H1 (cell line): ENCODE data around the gene PASK. TPM values are rescaled to one million over a fixed set of nuclear protein-coding genes. Genes with fewer than 3 reads are reported as not detected.

Experiments
- HDAC6 ChIP-seq: IDR thresholded peaks from one replicate; pipeline ENCODE4 v1.7.1; 2012; ENCODE audit warnings: low read depth, mild to moderate bottlenecking, inconsistent platforms, low read length, moderate library complexity
- JUND ChIP-seq: IDR thresholded peaks from 2 replicates; pipeline ENCODE4 v1.6.1; 2011; ENCODE audit warnings: mild to moderate bottlenecking, improper control_type of control experiment, low read length
- NRF1 ChIP-seq: IDR thresholded peaks from 2 replicates; pipeline ENCODE4 v1.6.1; 2011; ENCODE audit warnings: mild to moderate bottlenecking, low read depth, low read length, improper control_type of control experiment
- POLR2AphosphoS5 ChIP-seq: IDR thresholded peaks from 2 replicates; pipeline ENCODE4 v1.6.1; 2011; ENCODE audit warnings: low read depth, low read length
- RBBP5 ChIP-seq: IDR thresholded peaks from 2 replicates; pipeline ENCODE4 v1.7.1; 2012; ENCODE audit warnings: low read depth, mild to moderate bottlenecking, inconsistent platforms, low read length, moderate library complexity, borderline replicate concordance
- TBP ChIP-seq: IDR thresholded peaks from 2 replicates; pipeline ENCODE4 v1.6.1; 2011; ENCODE audit warnings: low read depth, low read length, improper control_type of control experiment
- polyA plus RNA-seq, 7 experiments: library from polyadenylated mRNA; depleted of rRNA in 3 of 7; stranded (reverse) in 5 of 7; unstranded in 2 of 7; fragments of >200 nt in 5 of 7; fragments of 200-250 nt in 2 of 7; gene quantifications; 1 replicate in 5 of 7; 2 replicates in 1 of 7; 4 replicates in 1 of 7; pipeline versions ENCODE4 v1.2.1 to v1.2.3, GENCODE V29; 2011 to 2013; ENCODE audit warnings: missing spikeins in 2 of 7, mixed read lengths in 2 of 7
- total RNA-seq: library from RNA; stranded (reverse); fragmentation: NEBNext Ultra II Directional; extraction: Animal tissue kit (Norgen Biotek cat#: 25700); gene quantifications from 2 replicates; pipeline ENCODE4 v1.2.1, GENCODE V29; 2021
- TF ChIP-seq, protein P1 (sequence below): fragments of 300-600 bp; sonication (generic); IDR thresholded peaks from 2 replicates; pipeline ENCODE4 v1.7.1; 2012; ENCODE audit warnings: low read length, moderate library complexity, mild to moderate bottlenecking, inconsistent platforms; ENCODE audit not compliant: insufficient replicate concordance
- TF ChIP-seq, protein P2 (sequence below): IDR thresholded peaks from 2 replicates; pipeline ENCODE4 v1.6.1; 2011; ENCODE audit warnings: low read depth, mild to moderate bottlenecking, low read length; ENCODE audit not compliant: insufficient read depth
- TF ChIP-seq, protein P3 (sequence below): IDR thresholded peaks from 2 replicates; pipeline ENCODE4 v1.6.1; 2011; ENCODE audit warnings: low read length, improper control_type of control experiment

Gene PASK
- total and polyA plus RNA-seq, 2 of the 8 experiments (the other 6 are each of a cell fraction or from before 2014, with no cell fraction given): 20.5 to 66.1 TPM

DNA sequence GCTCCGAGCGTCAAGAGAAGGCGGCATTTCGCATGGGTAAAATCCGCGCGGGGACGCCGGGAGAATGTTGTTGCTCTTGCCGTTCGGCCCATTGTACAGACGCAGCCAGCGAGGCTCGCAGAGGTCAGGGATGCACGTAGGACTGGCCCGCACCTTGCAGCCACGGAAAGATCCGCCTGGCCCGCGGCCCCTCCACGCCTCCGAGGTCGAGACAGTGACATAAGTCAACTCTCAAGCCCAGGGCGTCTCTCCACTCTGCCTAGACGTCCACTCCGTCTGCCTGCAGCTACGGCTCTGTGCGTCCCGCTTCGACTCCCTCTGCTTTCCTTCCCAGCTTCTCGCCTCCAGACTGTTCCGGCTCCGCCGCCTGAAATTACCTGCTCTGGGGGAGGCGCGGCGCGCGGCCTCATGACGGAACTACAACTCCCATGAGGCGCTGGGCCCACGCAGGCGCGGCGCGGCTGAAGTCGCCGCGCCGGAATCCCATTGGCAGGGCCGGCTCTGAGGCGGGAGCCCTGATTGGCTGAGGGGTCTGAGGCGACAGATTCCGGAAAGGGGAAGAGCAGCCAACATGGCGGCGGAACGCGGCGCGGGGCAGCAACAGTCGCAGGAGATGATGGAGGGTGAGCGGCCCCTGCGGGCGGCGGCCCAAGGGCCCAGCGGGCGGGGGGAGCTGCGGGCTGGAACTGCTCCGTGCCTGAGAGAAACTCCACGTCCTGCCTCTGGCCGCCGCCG, 820 bp upstream of the PASK start, which contains the start of gene PPP1R7 (continued):
- TF ChIP-seq, protein P1, sequence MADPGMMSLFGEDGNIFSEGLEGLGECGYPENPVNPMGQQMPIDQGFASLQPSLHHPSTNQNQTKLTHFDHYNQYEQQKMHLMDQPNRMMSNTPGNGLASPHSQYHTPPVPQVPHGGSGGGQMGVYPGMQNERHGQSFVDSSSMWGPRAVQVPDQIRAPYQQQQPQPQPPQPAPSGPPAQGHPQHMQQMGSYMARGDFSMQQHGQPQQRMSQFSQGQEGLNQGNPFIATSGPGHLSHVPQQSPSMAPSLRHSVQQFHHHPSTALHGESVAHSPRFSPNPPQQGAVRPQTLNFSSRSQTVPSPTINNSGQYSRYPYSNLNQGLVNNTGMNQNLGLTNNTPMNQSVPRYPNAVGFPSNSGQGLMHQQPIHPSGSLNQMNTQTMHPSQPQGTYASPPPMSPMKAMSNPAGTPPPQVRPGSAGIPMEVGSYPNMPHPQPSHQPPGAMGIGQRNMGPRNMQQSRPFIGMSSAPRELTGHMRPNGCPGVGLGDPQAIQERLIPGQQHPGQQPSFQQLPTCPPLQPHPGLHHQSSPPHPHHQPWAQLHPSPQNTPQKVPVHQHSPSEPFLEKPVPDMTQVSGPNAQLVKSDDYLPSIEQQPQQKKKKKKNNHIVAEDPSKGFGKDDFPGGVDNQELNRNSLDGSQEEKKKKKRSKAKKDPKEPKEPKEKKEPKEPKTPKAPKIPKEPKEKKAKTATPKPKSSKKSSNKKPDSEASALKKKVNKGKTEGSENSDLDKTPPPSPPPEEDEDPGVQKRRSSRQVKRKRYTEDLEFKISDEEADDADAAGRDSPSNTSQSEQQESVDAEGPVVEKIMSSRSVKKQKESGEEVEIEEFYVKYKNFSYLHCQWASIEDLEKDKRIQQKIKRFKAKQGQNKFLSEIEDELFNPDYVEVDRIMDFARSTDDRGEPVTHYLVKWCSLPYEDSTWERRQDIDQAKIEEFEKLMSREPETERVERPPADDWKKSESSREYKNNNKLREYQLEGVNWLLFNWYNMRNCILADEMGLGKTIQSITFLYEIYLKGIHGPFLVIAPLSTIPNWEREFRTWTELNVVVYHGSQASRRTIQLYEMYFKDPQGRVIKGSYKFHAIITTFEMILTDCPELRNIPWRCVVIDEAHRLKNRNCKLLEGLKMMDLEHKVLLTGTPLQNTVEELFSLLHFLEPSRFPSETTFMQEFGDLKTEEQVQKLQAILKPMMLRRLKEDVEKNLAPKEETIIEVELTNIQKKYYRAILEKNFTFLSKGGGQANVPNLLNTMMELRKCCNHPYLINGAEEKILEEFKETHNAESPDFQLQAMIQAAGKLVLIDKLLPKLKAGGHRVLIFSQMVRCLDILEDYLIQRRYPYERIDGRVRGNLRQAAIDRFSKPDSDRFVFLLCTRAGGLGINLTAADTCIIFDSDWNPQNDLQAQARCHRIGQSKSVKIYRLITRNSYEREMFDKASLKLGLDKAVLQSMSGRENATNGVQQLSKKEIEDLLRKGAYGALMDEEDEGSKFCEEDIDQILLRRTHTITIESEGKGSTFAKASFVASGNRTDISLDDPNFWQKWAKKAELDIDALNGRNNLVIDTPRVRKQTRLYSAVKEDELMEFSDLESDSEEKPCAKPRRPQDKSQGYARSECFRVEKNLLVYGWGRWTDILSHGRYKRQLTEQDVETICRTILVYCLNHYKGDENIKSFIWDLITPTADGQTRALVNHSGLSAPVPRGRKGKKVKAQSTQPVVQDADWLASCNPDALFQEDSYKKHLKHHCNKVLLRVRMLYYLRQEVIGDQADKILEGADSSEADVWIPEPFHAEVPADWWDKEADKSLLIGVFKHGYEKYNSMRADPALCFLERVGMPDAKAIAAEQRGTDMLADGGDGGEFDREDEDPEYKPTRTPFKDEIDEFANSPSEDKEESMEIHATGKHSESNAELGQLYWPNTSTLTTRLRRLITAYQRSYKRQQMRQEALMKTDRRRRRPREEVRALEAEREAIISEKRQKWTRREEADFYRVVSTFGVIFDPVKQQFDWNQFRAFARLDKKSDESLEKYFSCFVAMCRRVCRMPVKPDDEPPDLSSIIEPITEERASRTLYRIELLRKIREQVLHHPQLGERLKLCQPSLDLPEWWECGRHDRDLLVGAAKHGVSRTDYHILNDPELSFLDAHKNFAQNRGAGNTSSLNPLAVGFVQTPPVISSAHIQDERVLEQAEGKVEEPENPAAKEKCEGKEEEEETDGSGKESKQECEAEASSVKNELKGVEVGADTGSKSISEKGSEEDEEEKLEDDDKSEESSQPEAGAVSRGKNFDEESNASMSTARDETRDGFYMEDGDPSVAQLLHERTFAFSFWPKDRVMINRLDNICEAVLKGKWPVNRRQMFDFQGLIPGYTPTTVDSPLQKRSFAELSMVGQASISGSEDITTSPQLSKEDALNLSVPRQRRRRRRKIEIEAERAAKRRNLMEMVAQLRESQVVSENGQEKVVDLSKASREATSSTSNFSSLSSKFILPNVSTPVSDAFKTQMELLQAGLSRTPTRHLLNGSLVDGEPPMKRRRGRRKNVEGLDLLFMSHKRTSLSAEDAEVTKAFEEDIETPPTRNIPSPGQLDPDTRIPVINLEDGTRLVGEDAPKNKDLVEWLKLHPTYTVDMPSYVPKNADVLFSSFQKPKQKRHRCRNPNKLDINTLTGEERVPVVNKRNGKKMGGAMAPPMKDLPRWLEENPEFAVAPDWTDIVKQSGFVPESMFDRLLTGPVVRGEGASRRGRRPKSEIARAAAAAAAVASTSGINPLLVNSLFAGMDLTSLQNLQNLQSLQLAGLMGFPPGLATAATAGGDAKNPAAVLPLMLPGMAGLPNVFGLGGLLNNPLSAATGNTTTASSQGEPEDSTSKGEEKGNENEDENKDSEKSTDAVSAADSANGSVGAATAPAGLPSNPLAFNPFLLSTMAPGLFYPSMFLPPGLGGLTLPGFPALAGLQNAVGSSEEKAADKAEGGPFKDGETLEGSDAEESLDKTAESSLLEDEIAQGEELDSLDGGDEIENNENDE: no peak
- TF ChIP-seq, protein P2, sequence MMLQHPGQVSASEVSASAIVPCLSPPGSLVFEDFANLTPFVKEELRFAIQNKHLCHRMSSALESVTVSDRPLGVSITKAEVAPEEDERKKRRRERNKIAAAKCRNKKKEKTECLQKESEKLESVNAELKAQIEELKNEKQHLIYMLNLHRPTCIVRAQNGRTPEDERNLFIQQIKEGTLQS: peak; percentile 78; the same call in 1 of the 2 replicates
- TF ChIP-seq, protein P3, sequence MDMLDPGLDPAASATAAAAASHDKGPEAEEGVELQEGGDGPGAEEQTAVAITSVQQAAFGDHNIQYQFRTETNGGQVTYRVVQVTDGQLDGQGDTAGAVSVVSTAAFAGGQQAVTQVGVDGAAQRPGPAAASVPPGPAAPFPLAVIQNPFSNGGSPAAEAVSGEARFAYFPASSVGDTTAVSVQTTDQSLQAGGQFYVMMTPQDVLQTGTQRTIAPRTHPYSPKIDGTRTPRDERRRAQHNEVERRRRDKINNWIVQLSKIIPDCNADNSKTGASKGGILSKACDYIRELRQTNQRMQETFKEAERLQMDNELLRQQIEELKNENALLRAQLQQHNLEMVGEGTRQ: no peak
- peak; percentile 52 for TF ChIP-seq RBBP5
- no peak for TF ChIP-seq HDAC6
- TF ChIP-seq TBP: peak; percentile 80
- TF ChIP-seq NRF1: peak; percentile 74
- peak; percentile 84 for TF ChIP-seq POLR2AphosphoS5
- TF ChIP-seq JUND: no peak
